Type B pancreatic cell (in vitro differentiated cells): ENCODE results near the gene HEATR1. TPM values are rescaled to one million over a fixed set of nuclear protein-coding genes. Genes with fewer than 3 reads are reported as not detected.

Source experiments
- DNase-seq: peaks from one replicate; pipeline ENCODE4 v3.0.0; 2021; ENCODE audit warnings: mixed read lengths; ENCODE audit not compliant: unreplicated experiment; ENCODE audit errors: extremely low spot score
- H3K27ac Mint-ChIP-seq: 2 replicates; pipeline ENCODE4 v1.8.0; 2021; ENCODE audit warnings: mild to moderate bottlenecking, mixed read lengths
- H3K27me3 Mint-ChIP-seq: 2 replicates; pipeline ENCODE4 v1.8.0; 2021; ENCODE audit warnings: mixed read lengths
- H3K36me3 Mint-ChIP-seq: 2 replicates; pipeline ENCODE4 v1.8.0; 2021; ENCODE audit warnings: mixed read lengths
- H3K4me1 Mint-ChIP-seq: one replicate; pipeline ENCODE4 v1.8.0; 2021; ENCODE audit warnings: mixed read lengths; ENCODE audit not compliant: unreplicated experiment
- H3K4me3 Mint-ChIP-seq: 2 replicates; pipeline ENCODE4 v1.8.0; 2021; ENCODE audit warnings: mild to moderate bottlenecking, mixed read lengths
- H3K9me3 Mint-ChIP-seq: 2 replicates; pipeline ENCODE4 v1.8.0; 2021; ENCODE audit warnings: mixed read lengths
- CTCF ChIP-seq: fragments of 200-600 bp; sonication (generic); conservative IDR thresholded peaks from 2 replicates; pipeline ENCODE4 v1.5.0; 2021; ENCODE audit warnings: antibody characterized with exemption, mild to moderate bottlenecking
- total RNA-seq: library from RNA; stranded (reverse); gene quantifications from 2 replicates; pipeline ENCODE4 v1.2.1, GENCODE V29; 2021; ENCODE audit warnings: low replicate concordance

Gene HEATR1
- total RNA-seq, 1 donor from 2014 or later = 51.5 TPM

- Mint-ChIP-seq H3K4me3 (no peak overlapping the region), H3K27ac (no peak overlapping the region), H3K36me3 (peaks cover 17% of the 10 kb centered on the region), H3K27me3 (no peaks in the 10 kb centered on the region), H3K4me1 (no peaks in the 10 kb centered on the region), H3K9me3 (no peaks in the 10 kb centered on the region)
- DNase-seq = no peak
- no peak for TF ChIP-seq CTCF
These were observed 42.3 kb downstream of the HEATR1 start for GRCh38 chr1:236561976-236562375.

- H3K9me3 Mint-ChIP-seq = no peaks in the 10 kb centered on the region
- no peak for TF ChIP-seq CTCF
- no peaks in the 10 kb centered on the region for H3K4me1 Mint-ChIP-seq
- peaks cover 19% of the 10 kb centered on the region for H3K36me3 Mint-ChIP-seq
- H3K4me3 Mint-ChIP-seq = no peak overlapping the region
- no peaks in the 10 kb centered on the region for H3K27me3 Mint-ChIP-seq
- no peak overlapping the region for H3K27ac Mint-ChIP-seq
- DNase-seq = no peak
These were observed 44.0 kb downstream of the HEATR1 start for GRCh38 chr1:236560213-236560771.

GRCh38 chr1:236558846-236559245, 45.5 kb downstream of the HEATR1 start:
- H3K36me3 Mint-ChIP-seq = peaks cover 22% of the 10 kb centered on the region
- no peak for DNase-seq
- no peaks in the 10 kb centered on the region for H3K9me3 Mint-ChIP-seq

GRCh38 chr1:236558081-236558480, 46.2 kb downstream of the HEATR1 start:
- Mint-ChIP-seq H3K27me3 (no peaks in the 10 kb centered on the region), H3K27ac (no peak overlapping the region), H3K4me1 (no peaks in the 10 kb centered on the region), H3K9me3 (no peaks in the 10 kb centered on the region), H3K4me3 (no peak overlapping the region), H3K36me3 (peaks cover 22% of the 10 kb centered on the region)
- no peak for TF ChIP-seq CTCF
- no peak for DNase-seq

More at GRCh38 chr1:236558846-236559245, 45.5 kb downstream of the HEATR1 start:
- Mint-ChIP-seq H3K27ac (no peak overlapping the region), H3K4me1 (no peaks in the 10 kb centered on the region), H3K27me3 (no peaks in the 10 kb centered on the region), H3K4me3 (no peak overlapping the region)
- TF ChIP-seq CTCF = no peak

GRCh38 chr1:236556606-236557005, 47.7 kb downstream of the HEATR1 start:
- no peak overlapping the region for H3K4me3 Mint-ChIP-seq
- no peak overlapping the region for H3K27ac Mint-ChIP-seq
- peaks cover 14% of the 10 kb centered on the region for H3K36me3 Mint-ChIP-seq
- TF ChIP-seq CTCF = no peak
- no peaks in the 10 kb centered on the region for H3K27me3 Mint-ChIP-seq
- no peaks in the 10 kb centered on the region for H3K4me1 Mint-ChIP-seq
- DNase-seq = no peak
- no peaks in the 10 kb centered on the region for H3K9me3 Mint-ChIP-seq

GRCh38 chr1:236553370-236553769, 50.9 kb downstream of the HEATR1 start:
- H3K9me3 Mint-ChIP-seq = no peaks in the 10 kb centered on the region
- H3K4me1 Mint-ChIP-seq = no peaks in the 10 kb centered on the region
- H3K4me3 Mint-ChIP-seq = no peak overlapping the region
- H3K27me3 Mint-ChIP-seq = no peaks in the 10 kb centered on the region
- TF ChIP-seq CTCF = no peak
- no peak for DNase-seq
- peaks cover 27% of the 10 kb centered on the region for H3K36me3 Mint-ChIP-seq
- H3K27ac Mint-ChIP-seq = no peak overlapping the region
